OCI-LY7 (cell line): Measurements from ENCODE around the gene LRG1.

Experiments used
- EZH2phosphoT487 ChIP-seq: fragments of 200-600 bp; sonication (generic); IDR thresholded peaks from 2 replicates; pipeline ENCODE4 v1.6.1; 2018; ENCODE audit warnings: low read depth, borderline replicate concordance, mild to moderate bottlenecking, mixed run types, antibody characterized with exemption, low read length, moderate library complexity, mixed read lengths
- TF ChIP-seq, protein P1 (sequence below): fragments of 200-600 bp; sonication (generic); conservative IDR thresholded peaks from 2 replicates; pipeline ENCODE4 v1.5.1; 2014; ENCODE audit warnings: mild to moderate bottlenecking, antibody characterized with exemption, low read length, moderate library complexity, mixed read lengths

DNA sequence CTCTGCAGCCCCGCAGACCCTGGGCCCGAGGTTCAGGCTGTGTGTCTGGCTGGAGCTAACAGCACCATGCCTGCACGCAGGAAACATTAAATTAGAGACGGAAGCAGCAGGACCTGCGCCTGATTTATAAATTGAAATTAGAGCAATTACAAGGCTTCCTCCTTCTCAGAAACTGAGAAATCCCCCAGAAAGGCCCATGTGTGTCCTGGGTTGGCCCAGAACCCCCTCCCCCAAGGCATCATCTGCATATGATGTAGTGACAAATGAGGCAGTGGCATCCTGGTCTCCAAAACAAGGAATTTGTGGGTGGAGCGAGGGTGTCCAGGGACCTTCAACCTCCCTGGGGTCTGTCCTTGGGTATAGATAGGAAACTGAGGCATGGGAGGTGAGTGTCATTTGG is 46.9 kb upstream of the LRG1 start:
- TF ChIP-seq, protein P1, sequence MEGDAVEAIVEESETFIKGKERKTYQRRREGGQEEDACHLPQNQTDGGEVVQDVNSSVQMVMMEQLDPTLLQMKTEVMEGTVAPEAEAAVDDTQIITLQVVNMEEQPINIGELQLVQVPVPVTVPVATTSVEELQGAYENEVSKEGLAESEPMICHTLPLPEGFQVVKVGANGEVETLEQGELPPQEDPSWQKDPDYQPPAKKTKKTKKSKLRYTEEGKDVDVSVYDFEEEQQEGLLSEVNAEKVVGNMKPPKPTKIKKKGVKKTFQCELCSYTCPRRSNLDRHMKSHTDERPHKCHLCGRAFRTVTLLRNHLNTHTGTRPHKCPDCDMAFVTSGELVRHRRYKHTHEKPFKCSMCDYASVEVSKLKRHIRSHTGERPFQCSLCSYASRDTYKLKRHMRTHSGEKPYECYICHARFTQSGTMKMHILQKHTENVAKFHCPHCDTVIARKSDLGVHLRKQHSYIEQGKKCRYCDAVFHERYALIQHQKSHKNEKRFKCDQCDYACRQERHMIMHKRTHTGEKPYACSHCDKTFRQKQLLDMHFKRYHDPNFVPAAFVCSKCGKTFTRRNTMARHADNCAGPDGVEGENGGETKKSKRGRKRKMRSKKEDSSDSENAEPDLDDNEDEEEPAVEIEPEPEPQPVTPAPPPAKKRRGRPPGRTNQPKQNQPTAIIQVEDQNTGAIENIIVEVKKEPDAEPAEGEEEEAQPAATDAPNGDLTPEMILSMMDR = no peak
- no peak for TF ChIP-seq EZH2phosphoT487
